Transverse colon (tissue), 4 donors: Measurements from ENCODE around the gene OR7G1. TPM values are rescaled to one million over a fixed set of nuclear protein-coding genes. Genes with fewer than 3 reads are reported as not detected.

ENCODE experiments used
- DNase-seq: peaks from one replicate; pipeline ENCODE4 v3.0.0-alpha.2; 2019
- H3K27ac ChIP-seq, 4 donors: fragments of 200-600 bp; sonication (generic); 2 replicates each; pipeline ENCODE4 v1.5.1; 2016 to 2018; ENCODE audit warnings: inconsistent platforms in 4 of 4
- H3K27me3 ChIP-seq: fragments of 200-600 bp; sonication (generic); 2 replicates; pipeline ENCODE4 v1.5.1; 2017; ENCODE audit warnings: inconsistent platforms
- H3K36me3 ChIP-seq, 4 donors: fragments of 200-600 bp; sonication (generic); 2 replicates each; pipeline ENCODE4 v1.5.1; 2017 to 2019; ENCODE audit warnings: inconsistent platforms in 4 of 4
- H3K4me1 ChIP-seq, 4 donors: fragments of 200-600 bp; sonication (generic); 2 replicates each; pipeline ENCODE4 v1.5.1; 2017 to 2020; ENCODE audit warnings: inconsistent platforms in 4 of 4
- H3K4me3 ChIP-seq, 4 donors: fragments of 200-600 bp; sonication (generic); 1 replicate in 1 of 4; 2 replicates in 3 of 4; pipeline versions ENCODE4 v1.5.1 to v1.6.1; 2017 to 2019; ENCODE audit warnings: inconsistent platforms in 4 of 4
- H3K9me3 ChIP-seq, 2 donors: fragments of 200-600 bp; sonication (generic); 2 replicates each; pipeline ENCODE4 v1.5.1; 2017 to 2019; ENCODE audit warnings: inconsistent platforms in 2 of 2
- CTCF ChIP-seq, 5 experiments: fragments of 200-600 bp in 3 of 5; fragments of 450-650 bp in 2 of 5; sonication (generic) in 3 of 5; IDR thresholded peaks; 1 replicate in 2 of 5; 2 replicates in 3 of 5; pipeline ENCODE4 v1.5.1; 2016 to 2017; ENCODE audit warnings: antibody characterized with exemption in 5 of 5, inconsistent platforms in 3 of 5, mild to moderate bottlenecking in 2 of 5, moderate library complexity in 1 of 5
- EP300 ChIP-seq: sonication (generic); formaldehyde crosslinking; IDR thresholded peaks from one replicate; pipeline ENCODE4 v1.6.1; 2017; ENCODE audit warnings: antibody characterized with exemption, low read depth
- POLR2A ChIP-seq: fragments of 450-650 bp; IDR thresholded peaks from one replicate; pipeline ENCODE4 v1.6.1; 2016; ENCODE audit warnings: antibody characterized with exemption, mild to moderate bottlenecking, moderate library complexity
- POLR2AphosphoS5 ChIP-seq, 3 donors: sonication (generic); formaldehyde crosslinking; IDR thresholded peaks; one replicate each; pipeline ENCODE4 v1.6.1; 2016; ENCODE audit warnings: antibody characterized with exemption in 3 of 3
- WGBS, 2 donors: methylation state at CpG; one replicate each; pipeline ENCODE4 v1.1.5; 2018; ENCODE audit warnings: low coverage in 1 of 2; 5-methylcytosine and 5-hydroxymethylcytosine counted together
- in situ Hi-C, 4 donors: fragments of 200-750 bp; cut with MboI; loops; one replicate each; pipeline versions ENCODE4 v1.15.0 to v1.15.1; 2017; ENCODE audit warnings: low sequenced_read_pairs in 3 of 4, low pct_ligation_motif_present in 1 of 4, low pct_unique_long_range_greater_than_20kb in 1 of 4
- intact Hi-C: fragments of 100-400 bp; cut with DNase I; formaldehyde crosslinking; loops from one replicate; pipeline ENCODE4 v1.15.1; 2023; ENCODE audit warnings: low total_unique reads
- total RNA-seq, 4 donors: library from RNA; depleted of rRNA; stranded (reverse); fragments of >200 nt; gene quantifications; one replicate each; pipeline ENCODE4 v1.1.0, GENCODE V29; 2016

OR7G1 gene
- total RNA-seq = not detected

GRCh38 chr19:9115307-9115813 is at the start of gene OR7G1:
OR7G1 (minus strand) TSS chr19:9115763; CDS start chr19:9115763, 0 bp downstream.
- Histone ChIP-seq H3K4me1 (no peaks in the 10 kb centered on the region), H3K36me3 (no peaks in the 10 kb centered on the region), H3K27me3 (peaks cover 4% of the 10 kb centered on the region), H3K9me3 (no peaks in the 10 kb centered on the region), H3K4me3 (no peak within 1 kb of the TSS), H3K27ac (no peak within 1 kb of the TSS)
- no peak for DNase-seq
- WGBS, 2 donors = 89% methylated on average over 2 of the region's 2 CpGs; no CpG with 5 or more reads in 1 of the 2 donors
- no peak for TF ChIP-seq POLR2AphosphoS5 (IDR thresholded peaks at IDR 0.05)
- TF ChIP-seq CTCF (IDR thresholded peaks at IDR 0.05) = no peak
- TF ChIP-seq POLR2A = no peak
- no peak for TF ChIP-seq EP300
- in situ Hi-C loops (no loop called here), intact Hi-C loops (no loop called here)

GRCh38 chr19:9165261-9165660 is 49.7 kb upstream of the OR7G1 start:
- WGBS, 2 donors = 86 to 89% methylated on average over 1 to 3 of the region's 3 CpGs
- no peak overlapping the region for H3K4me3 ChIP-seq
- no peak for TF ChIP-seq POLR2A
- no peak for TF ChIP-seq CTCF (IDR thresholded peaks at IDR 0.05)
- TF ChIP-seq POLR2AphosphoS5 (IDR thresholded peaks at IDR 0.05) = no peak
- no peak for TF ChIP-seq EP300
- no peak overlapping the region for H3K27ac ChIP-seq
- no peak for DNase-seq
- H3K27me3 ChIP-seq = no peaks in the 10 kb centered on the region
- peaks cover 4 to 48% (median 19%) of the 10 kb centered on the region in 4 donors for H3K36me3 ChIP-seq
- in situ Hi-C loops = no loop called here
- intact Hi-C loops = no loop called here
- no peaks in the 10 kb centered on the region for H3K4me1 ChIP-seq
- H3K9me3 ChIP-seq = peaks cover 9 to 12% of the 10 kb centered on the region in 2 donors

GRCh38 chr19:9161427-9161826 is 45.9 kb upstream of the OR7G1 start:
- TF ChIP-seq CTCF (IDR thresholded peaks at IDR 0.05) (no peak), POLR2A (no peak), EP300 (no peak), POLR2AphosphoS5 (IDR thresholded peaks at IDR 0.05) (no peak)
- H3K4me1 ChIP-seq = no peaks in the 10 kb centered on the region
- no peak overlapping the region for H3K4me3 ChIP-seq
- peaks cover 9 to 78% (median 42%) of the 10 kb centered on the region in 4 donors for H3K36me3 ChIP-seq
- H3K9me3 ChIP-seq = peaks cover 13 to 17% of the 10 kb centered on the region in 2 donors
- in situ Hi-C loops = no loop called here
- no peaks in the 10 kb centered on the region for H3K27me3 ChIP-seq
- 98% methylated on average over 12 of the region's 12 CpGs; no CpG with 5 or more reads in 1 of the 2 donors for WGBS, 2 donors
- no peak overlapping the region for H3K27ac ChIP-seq
- intact Hi-C loops = no loop called here
- no peak for DNase-seq

- peaks cover 14 to 18% of the 10 kb centered on the region in 2 donors for H3K9me3 ChIP-seq
Measured at GRCh38 chr19:9159891-9160290, 44.3 kb upstream of the OR7G1 start.

More at GRCh38 chr19:9159891-9160290, 44.3 kb upstream of the OR7G1 start:
- no peak for DNase-seq
- TF ChIP-seq POLR2A = no peak
- TF ChIP-seq EP300 = no peak
- no peak for TF ChIP-seq CTCF (IDR thresholded peaks at IDR 0.05)
- in situ Hi-C loops = no loop called here
- intact Hi-C loops = no loop called here
- H3K4me1 ChIP-seq = no peaks in the 10 kb centered on the region
- no peak overlapping the region for H3K27ac ChIP-seq
- H3K4me3 ChIP-seq = no peak overlapping the region
- WGBS, 2 donors = 99 to 100% methylated on average over 8 to 13 of the region's 13 CpGs
- H3K27me3 ChIP-seq = no peaks in the 10 kb centered on the region
- peaks cover 9 to 77% (median 43%) of the 10 kb centered on the region in 4 donors for H3K36me3 ChIP-seq
